NT2/D1 (cell line): ENCODE results near the gene CAPZB.

Experiments used
- YY1 ChIP-seq: IDR thresholded peaks from 2 replicates; pipeline ENCODE4 v1.6.1; 2011; ENCODE audit not compliant: insufficient read length, insufficient read depth
- ZNF274 ChIP-seq: IDR thresholded peaks from 2 replicates; pipeline ENCODE4 v1.6.1; 2011; ENCODE audit warnings: mild to moderate bottlenecking, low read depth, low read length

DNA sequence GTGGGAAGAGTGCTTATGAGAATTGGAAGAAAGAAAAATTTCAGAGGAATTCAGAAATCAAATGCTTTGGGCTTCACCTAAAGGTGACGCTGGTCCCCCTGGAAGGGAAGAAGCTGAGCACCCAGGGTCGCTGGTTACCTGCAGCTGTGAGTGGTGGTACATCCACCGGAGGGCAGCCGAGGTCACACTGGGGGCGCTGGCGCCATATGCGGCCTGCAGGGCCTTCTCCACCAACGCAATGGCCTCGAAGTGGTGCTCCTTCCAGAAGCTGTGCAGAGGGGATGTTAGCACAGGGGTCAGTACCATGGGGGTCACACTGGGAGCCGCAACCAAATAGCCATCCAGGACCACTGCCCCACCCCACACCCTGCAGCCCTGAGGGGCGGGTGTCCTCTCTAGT lies 179.5 kb downstream of the CAPZB start:
- TF ChIP-seq YY1 (no peak), ZNF274 (no peak)
